Endothelial cell of umbilical vein (primary cell): Measurements from ENCODE around the gene SOCS4. TPM values are rescaled to one million over a fixed set of nuclear protein-coding genes. Genes with fewer than 3 reads are reported as not detected.
A peak's percentile ranks its signal among the peaks of the same experiment; 100 is the strongest.

Experiments
- BruUV-seq: library from RNA; stranded (reverse); fragments of 400-500 nt; replicated peaks from 2 replicates; lab custom pipeline; 2021; lab: Mats Ljungman, UMichigan
- CTCF ChIA-PET: fragments of 300-600, 350-600 bp; sonication (Branson Sonifier 250); formaldehyde crosslinking; loops from one replicate; lab custom pipeline; 2021; ENCODE audit warnings: antibody characterized with exemption, inconsistent platforms; lab: Charles Lee
- POLR2A ChIA-PET: fragments of 300-600, 350-600 bp; sonication (Branson Sonifier 250); formaldehyde crosslinking; loops from one replicate; lab custom pipeline; 2021; ENCODE audit warnings: antibody characterized with exemption, inconsistent platforms; lab: Charles Lee
- DNase-seq: peaks from one replicate; pipeline ENCODE4 v3.0.0-alpha.2; 2011; ENCODE audit warnings: low read depth, low spot score
- FAIRE-seq: peaks from 2 replicates; lab custom pipeline; 2011; peaks lifted over from hg19 to GRCh38; lab: Jason Lieb, UNC
- H2AFZ ChIP-seq: 2 replicates; pipeline ENCODE4 v1.6.0; 2012; ENCODE audit warnings: low read depth, low read length, control low read depth, inconsistent platforms
- H3K27ac ChIP-seq: 2 replicates; pipeline ENCODE4 v1.5.1; 2011; ENCODE audit warnings: low read depth, mild to moderate bottlenecking, control low read depth, low read length, moderate library complexity; ENCODE audit not compliant: insufficient read depth
- H3K27me3 ChIP-seq, 2 experiments: 2 replicates each; pipeline versions ENCODE4 v1.6.0 to v1.6.1; 2011; ENCODE audit warnings: low read length in 2 of 2, mixed read lengths in 1 of 2; ENCODE audit not compliant: control insufficient read depth in 2 of 2, insufficient read depth in 2 of 2
- H3K36me3 ChIP-seq, 2 experiments: 2 replicates in 1 of 2; 3 replicates in 1 of 2; pipeline ENCODE4 v1.5.1; 2011; ENCODE audit warnings: low read length in 2 of 2, mild to moderate bottlenecking in 1 of 2, moderate library complexity in 1 of 2; ENCODE audit not compliant: control insufficient read depth in 2 of 2, insufficient read depth in 2 of 2; ENCODE audit errors: extremely low read depth in 1 of 2
- H3K4me1 ChIP-seq: 3 replicates; pipeline ENCODE4 v1.5.1; 2011; ENCODE audit warnings: mild to moderate bottlenecking, low read length; ENCODE audit not compliant: control insufficient read depth, insufficient read depth; ENCODE audit errors: extremely low read depth
- H3K4me2 ChIP-seq: 2 replicates; pipeline ENCODE4 v1.6.1; 2011; ENCODE audit warnings: low read length, control low read depth, mixed read lengths; ENCODE audit not compliant: insufficient read depth
- H3K4me3 ChIP-seq, 3 experiments: fragments of 200-600 bp in 1 of 3; sonication (generic), shearing (Covaris generic) in 1 of 3; replicated peaks in 1 of 3; 2 replicates each; pipeline ENCODE4 v1.5.1; 2011 to 2016; ENCODE audit warnings: control low read depth in 3 of 3, low read length in 3 of 3, mild to moderate bottlenecking in 2 of 3, inconsistent platforms in 1 of 3, low read depth in 1 of 3, moderate library complexity in 1 of 3; ENCODE audit not compliant: insufficient read depth in 1 of 3
- H3K79me2 ChIP-seq: 2 replicates; pipeline ENCODE4 v1.6.0; 2012; ENCODE audit warnings: low read length, inconsistent platforms; ENCODE audit not compliant: control insufficient read depth, insufficient read depth
- H3K9ac ChIP-seq: replicated peaks from 2 replicates; pipeline ENCODE3; 2011; ENCODE audit warnings: low read length, control low read depth; ENCODE audit not compliant: insufficient read depth; ENCODE audit errors: extremely low read depth
- H3K9me1 ChIP-seq: replicated peaks from 3 replicates; pipeline ENCODE4 v1.6.0; 2011; ENCODE audit warnings: mild to moderate bottlenecking, low read length; ENCODE audit not compliant: control insufficient read depth, insufficient read depth; ENCODE audit errors: extremely low read depth
- H3K9me3 ChIP-seq: replicated peaks from 2 replicates; pipeline ENCODE4 v1.5.1; 2012; ENCODE audit warnings: low read length, inconsistent platforms; ENCODE audit not compliant: control insufficient read depth, insufficient read depth
- H4K20me1 ChIP-seq: replicated peaks from 2 replicates; pipeline ENCODE3; 2011; ENCODE audit warnings: mild to moderate bottlenecking, low read length; ENCODE audit not compliant: control insufficient read depth, insufficient read depth; ENCODE audit errors: extremely low read depth
- EZH2 ChIP-seq: IDR thresholded peaks from 2 replicates; pipeline ENCODE4 v1.6.1; 2012; ENCODE audit warnings: borderline replicate concordance, low read depth, mild to moderate bottlenecking, moderate library complexity, low read length, inconsistent platforms; ENCODE audit not compliant: severe bottlenecking
- FOS ChIP-seq: IDR thresholded peaks from 2 replicates; pipeline ENCODE4 v1.6.1; 2011; ENCODE audit warnings: mild to moderate bottlenecking, low read length, moderate library complexity, borderline replicate concordance; ENCODE audit not compliant: insufficient read depth
- GATA2 ChIP-seq: IDR thresholded peaks from 2 replicates; pipeline ENCODE4 v1.7.0; 2011; ENCODE audit warnings: low read depth, mild to moderate bottlenecking, moderate library complexity, mixed read lengths, low read length; ENCODE audit not compliant: insufficient read length, insufficient read depth
- JUN ChIP-seq: IDR thresholded peaks from 2 replicates; pipeline ENCODE4 v1.6.1; 2011; ENCODE audit warnings: borderline replicate concordance, low read depth; ENCODE audit not compliant: insufficient read length, insufficient read depth
- MYC ChIP-seq: IDR thresholded peaks from one replicate; pipeline ENCODE4 v1.6.1; 2011; ENCODE audit warnings: mild to moderate bottlenecking, low read depth, low read length
- POLR2A ChIP-seq: IDR thresholded peaks from 2 replicates; pipeline ENCODE4 v1.6.1; 2012; ENCODE audit warnings: low read depth, mild to moderate bottlenecking, control low read depth, low read length
- POLR2AphosphoS5 ChIP-seq: IDR thresholded peaks from 2 replicates; pipeline ENCODE4 v1.6.1; 2012; ENCODE audit warnings: low read depth, mild to moderate bottlenecking, control low read depth, low read length, moderate library complexity; ENCODE audit not compliant: insufficient read depth
- dilution Hi-C: fragments of 300-500 bp; cut with MboI; formaldehyde crosslinking; loops from one replicate; pipeline ENCODE4 v1.15.0; 2019; ENCODE audit warnings: low sequenced_read_pairs; ENCODE audit not compliant: extremely low pct_ligation_motif_present
- intact Hi-C: fragments of 100-400 bp; cut with micrococcal nuclease; formaldehyde crosslinking; loops from one replicate; pipeline ENCODE4 v1.10.0; 2022
- polyA plus RNA-seq, 4 experiments: library from polyadenylated mRNA; depleted of rRNA in 3 of 4; stranded (reverse) in 3 of 4; unstranded in 1 of 4; fragments of >200 nt; gene quantifications; 2 replicates each; pipeline versions ENCODE4 v1.2.1 to v1.2.3, GENCODE V29; 2011 to 2012; ENCODE audit warnings: missing spikeins in 1 of 4
- total RNA-seq: library from RNA; stranded (reverse); gene quantifications from 2 replicates; pipeline ENCODE4 v1.2.3, GENCODE V29; 2021
- TF ChIP-seq, protein P1 (sequence below): IDR thresholded peaks from 2 replicates; pipeline ENCODE4 v1.6.1; 2011; ENCODE audit not compliant: insufficient read depth, insufficient read length
- TF ChIP-seq, protein P2 (sequence below), 2 donors: IDR thresholded peaks; 1 replicate in 1 of 2; 2 replicates in 1 of 2; pipeline ENCODE4 v1.5.1; 2011; ENCODE audit warnings: low read length in 2 of 2, mild to moderate bottlenecking in 2 of 2, moderate library complexity in 2 of 2, control low read depth in 1 of 2, inconsistent platforms in 1 of 2, low read depth in 1 of 2; ENCODE audit not compliant: insufficient read depth in 1 of 2; ENCODE audit errors: extremely low read depth in 1 of 2

The SOCS4 gene
- total and polyA plus RNA-seq, 2 donors (not counting 3 experiments of a cell fraction or from before 2014, with no cell fraction given), result 6.4 to 26.7 TPM

DNA sequence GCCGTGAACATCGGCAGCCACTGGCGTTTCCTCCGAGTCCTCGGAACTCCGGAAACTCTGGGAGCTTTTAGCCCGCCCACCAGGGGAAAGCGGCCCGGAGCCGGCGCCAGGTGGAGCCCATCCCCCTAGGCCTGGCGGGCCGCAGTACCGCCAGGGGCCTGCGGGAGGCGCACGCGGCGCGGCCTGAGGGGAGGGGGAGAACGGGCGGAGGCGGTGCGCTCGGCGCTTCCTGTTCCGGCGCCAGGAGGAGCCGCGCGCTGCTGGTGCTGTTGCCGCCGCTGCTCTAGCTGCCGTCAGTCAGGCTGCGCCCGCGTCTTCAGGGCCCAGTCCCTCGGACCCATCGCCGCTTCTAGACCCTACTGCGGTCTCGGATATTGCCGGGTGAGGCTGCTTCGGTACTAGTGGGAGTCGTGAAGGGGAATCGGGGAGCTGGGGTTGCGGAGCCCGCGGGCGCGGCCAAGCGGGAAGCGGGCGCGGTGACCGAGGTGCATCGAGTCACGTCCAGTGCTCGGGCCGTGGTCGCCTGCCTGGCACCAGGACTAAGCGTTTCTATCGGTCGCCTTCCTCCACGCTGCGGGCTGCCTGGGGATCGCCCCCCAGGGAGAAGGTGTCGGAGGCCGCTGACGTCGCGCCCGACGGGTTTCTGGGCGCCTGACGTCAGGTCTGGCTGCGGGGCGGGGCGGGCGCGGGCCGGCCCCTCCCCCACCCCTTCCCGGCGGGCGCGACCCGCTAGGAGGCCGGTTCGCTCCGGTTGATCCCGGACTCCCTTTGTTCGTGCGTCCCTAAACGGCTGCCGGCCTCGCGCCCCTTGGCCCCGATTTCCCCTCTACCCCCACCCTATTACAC lies 24.6 kb downstream of the SOCS4 start, which contains the start of gene MAPK1IP1L:
TSS of gene MAPK1IP1L (plus strand) at position 225 of the 846 bp plus-strand sequence. CDS start 10,037 bp downstream, outside the sequence.
- ChIA-PET POLR2A (interaction anchor here (0.7 to 1.5 kb wide), 5 partner anchors 13 to 25 kb away, joined by 3 to 10 read pairs (median 3); partner anchors contain the start of genes SOCS4 and WDHD1), CTCF (interaction anchor here (0.6 to 2.7 kb wide), 26 partner anchors 9 to 303 kb away, joined by 3 to 42 read pairs (median 4); partner anchors contain the start of genes SOCS4 and WDHD1)
- DNase-seq (peak; percentile 95), FAIRE-seq (no peak)
- Histone ChIP-seq H3K4me3 (peak within 1 kb of the TSS; percentile 33 to 85 (median 78)), H3K9ac (peak within 1 kb of the TSS; percentile 100), H3K4me2 (peak within 1 kb of the TSS; percentile 95), H3K79me2 (peaks cover 49% of the 10 kb centered on the region), H3K27me3 (no peaks in the 10 kb centered on the region), H3K9me1 (no peaks in the 10 kb centered on the region), H4K20me1 (peaks cover 4% of the 10 kb centered on the region), H2AFZ (peak within 1 kb of the TSS; percentile 63), H3K27ac (peak within 1 kb of the TSS; percentile 100), H3K4me1 (peaks cover 17% of the 10 kb centered on the region), H3K36me3 (peaks cover 0 to 5% of the 10 kb centered on the region in 2 experiments), H3K9me3 (no peaks in the 10 kb centered on the region)
- TF ChIP-seq, protein P1, sequence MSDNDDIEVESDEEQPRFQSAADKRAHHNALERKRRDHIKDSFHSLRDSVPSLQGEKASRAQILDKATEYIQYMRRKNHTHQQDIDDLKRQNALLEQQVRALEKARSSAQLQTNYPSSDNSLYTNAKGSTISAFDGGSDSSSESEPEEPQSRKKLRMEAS, result peak; percentile 9
- TF ChIP-seq FOS (no peak), POLR2AphosphoS5 (peak; percentile 99), GATA2 (no peak), POLR2A (peak; percentile 98), JUN (no peak), MYC (no peak), EZH2 (no peak)
- TF ChIP-seq, protein P2, sequence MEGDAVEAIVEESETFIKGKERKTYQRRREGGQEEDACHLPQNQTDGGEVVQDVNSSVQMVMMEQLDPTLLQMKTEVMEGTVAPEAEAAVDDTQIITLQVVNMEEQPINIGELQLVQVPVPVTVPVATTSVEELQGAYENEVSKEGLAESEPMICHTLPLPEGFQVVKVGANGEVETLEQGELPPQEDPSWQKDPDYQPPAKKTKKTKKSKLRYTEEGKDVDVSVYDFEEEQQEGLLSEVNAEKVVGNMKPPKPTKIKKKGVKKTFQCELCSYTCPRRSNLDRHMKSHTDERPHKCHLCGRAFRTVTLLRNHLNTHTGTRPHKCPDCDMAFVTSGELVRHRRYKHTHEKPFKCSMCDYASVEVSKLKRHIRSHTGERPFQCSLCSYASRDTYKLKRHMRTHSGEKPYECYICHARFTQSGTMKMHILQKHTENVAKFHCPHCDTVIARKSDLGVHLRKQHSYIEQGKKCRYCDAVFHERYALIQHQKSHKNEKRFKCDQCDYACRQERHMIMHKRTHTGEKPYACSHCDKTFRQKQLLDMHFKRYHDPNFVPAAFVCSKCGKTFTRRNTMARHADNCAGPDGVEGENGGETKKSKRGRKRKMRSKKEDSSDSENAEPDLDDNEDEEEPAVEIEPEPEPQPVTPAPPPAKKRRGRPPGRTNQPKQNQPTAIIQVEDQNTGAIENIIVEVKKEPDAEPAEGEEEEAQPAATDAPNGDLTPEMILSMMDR (IDR thresholded peaks at IDR 0.05; ENCODE audit: extremely low read depth in 1 of 2, insufficient read depth in 1 of 2, low read depth in 1 of 2, low read length in 2 of 2), result peak; percentile 95 to 100
- intact Hi-C loops (loop anchor here (1.0 to 2.0 kb wide), 4 partner anchors 24 to 78 kb away; partner anchors contain the start of genes LGALS3, SOCS4 and WDHD1), dilution Hi-C loops (no loop called here)
- no TSS peak for BruUV-seq
